HG03060 (cell line): ENCODE data around the gene CYP4A11.
"Not testable (repeated sequence)": the region's sequence is repeated elsewhere in the genome, so short reads cannot be mapped to it uniquely, and the experiment has no call there.

Source experiments
- ATAC-seq: cut with Tn5 transposase; IDR thresholded peaks from one replicate; pipeline ENCODE4 v1.9.1; 2021; ENCODE audit warnings: low read depth, moderate number of reproducible peaks; ENCODE audit not compliant: unreplicated experiment

Gene CYP4A11

GRCh38 chr1:46941135-46941694 lies at the start of gene CYP4A11:
Gene CYP4A11, minus strand, starts transcription at chr1:46941476. Its CDS starts 43 bp downstream, at chr1:46941433.
- no peak for ATAC-seq

GRCh38 chr1:46990541-46990940 lies 49.3 kb upstream of the CYP4A11 start:
- not testable (repeated sequence) for ATAC-seq

- no peak for ATAC-seq
Measured at GRCh38 chr1:46983830-46984586, 42.7 kb upstream of the CYP4A11 start.

- ATAC-seq: no peak
Measured at GRCh38 chr1:46983166-46983829, 42.0 kb upstream of the CYP4A11 start.

- ATAC-seq: no peak
Measured at GRCh38 chr1:46969014-46969619, 27.8 kb upstream of the CYP4A11 start.

GRCh38 chr1:46962272-46962671 lies 21.0 kb upstream of the CYP4A11 start:
- ATAC-seq: not testable (repeated sequence)

GRCh38 chr1:46961066-46961758 lies 19.9 kb upstream of the CYP4A11 start:
- no peak for ATAC-seq

GRCh38 chr1:46960250-46960649 lies 19.0 kb upstream of the CYP4A11 start:
- no peak for ATAC-seq

- ATAC-seq: not testable (repeated sequence)
Measured at GRCh38 chr1:46955116-46955515, 13.8 kb upstream of the CYP4A11 start.

- not testable (repeated sequence) for ATAC-seq
Measured at GRCh38 chr1:46953847-46954246, 12.6 kb upstream of the CYP4A11 start.

- ATAC-seq: not testable (repeated sequence)
Measured at GRCh38 chr1:46949417-46949666, 8.1 kb upstream of the CYP4A11 start.

- no peak for ATAC-seq
Measured at GRCh38 chr1:46948629-46949416, 7.5 kb upstream of the CYP4A11 start.

- not testable (repeated sequence) for ATAC-seq
Measured at GRCh38 chr1:46947706-46948105, 6.4 kb upstream of the CYP4A11 start.

- no peak for ATAC-seq
Measured at GRCh38 chr1:46942086-46942485, 810 bp upstream of the CYP4A11 start.

GRCh38 chr1:46940307-46940706 lies 969 bp downstream of the CYP4A11 start:
- no peak for ATAC-seq

- no peak for ATAC-seq
Measured at GRCh38 chr1:46937270-46937669, 4.0 kb downstream of the CYP4A11 start.

- ATAC-seq: no peak
Measured at GRCh38 chr1:46936788-46937187, 4.5 kb downstream of the CYP4A11 start.

GRCh38 chr1:46934852-46935251 lies 6.4 kb downstream of the CYP4A11 start:
- not testable (repeated sequence) for ATAC-seq

GRCh38 chr1:46932020-46932419 lies 9.3 kb downstream of the CYP4A11 start:
- ATAC-seq: not testable (repeated sequence)

GRCh38 chr1:46931151-46931550 lies 10.1 kb downstream of the CYP4A11 start:
- no peak for ATAC-seq
